DOHH2 (cell line): ENCODE measurements around the gene NYAP1.
A peak's percentile ranks its signal among the peaks of the same experiment; 100 is the strongest.

ENCODE experiments used
- H3F3A ChIP-seq: fragments of 200-600 bp; sonication (generic), shearing (Covaris generic); 2 replicates; pipeline ENCODE4 v1.6.0; 2016; ENCODE audit warnings: antibody characterized with exemption, mild to moderate bottlenecking; ENCODE audit not compliant: control insufficient read depth, insufficient read depth
- H3K27ac ChIP-seq: fragments of 200-600 bp; sonication (generic); 2 replicates; pipeline ENCODE4 v1.5.1; 2014; ENCODE audit warnings: low read depth, mild to moderate bottlenecking, low read length, moderate library complexity
- H3K27me3 ChIP-seq: fragments of 200-600 bp; sonication (generic); 2 replicates; pipeline ENCODE4 v1.6.1; 2014; ENCODE audit warnings: mild to moderate bottlenecking, low read length, mixed read lengths; ENCODE audit not compliant: control insufficient read depth
- H3K36me3 ChIP-seq: fragments of 200-600 bp; sonication (generic); 2 replicates; pipeline ENCODE4 v1.6.1; 2014; ENCODE audit warnings: mild to moderate bottlenecking, low read length, moderate library complexity, mixed read lengths; ENCODE audit not compliant: control insufficient read depth
- H3K4me1 ChIP-seq: fragments of 200-600 bp; sonication (generic); 2 replicates; pipeline ENCODE4 v1.6.1; 2014; ENCODE audit warnings: mild to moderate bottlenecking, low read length, mixed read lengths; ENCODE audit not compliant: control insufficient read depth
- H3K4me2 ChIP-seq: fragments of 200-600 bp; sonication (generic); 2 replicates; pipeline ENCODE4 v1.6.0; 2014; ENCODE audit warnings: mild to moderate bottlenecking, low read length, moderate library complexity
- H3K4me3 ChIP-seq: fragments of 200-600 bp; sonication (generic); 2 replicates; pipeline ENCODE4 v1.5.1; 2014; ENCODE audit warnings: mild to moderate bottlenecking, low read length, mixed read lengths
- H3K79me2 ChIP-seq: fragments of 200-600 bp; sonication (generic); 2 replicates; pipeline ENCODE4 v1.6.1; 2014; ENCODE audit warnings: mild to moderate bottlenecking, low read length, mixed read lengths; ENCODE audit not compliant: control insufficient read depth
- H3K9me2 ChIP-seq: fragments of 200-600 bp; sonication (generic); replicated peaks from 2 replicates; pipeline ENCODE4 v1.6.1; 2014; ENCODE audit warnings: mild to moderate bottlenecking, low read length, mixed read lengths; ENCODE audit not compliant: control insufficient read depth
- H3K9me3 ChIP-seq: fragments of 200-600 bp; sonication (generic); 2 replicates; pipeline ENCODE4 v1.6.1; 2014; ENCODE audit warnings: antibody characterized with exemption, low read length, mixed read lengths; ENCODE audit not compliant: control insufficient read depth, insufficient read depth
- H4K20me1 ChIP-seq: fragments of 200-600 bp; sonication (generic); 2 replicates; pipeline ENCODE4 v1.6.0; 2014; ENCODE audit warnings: low read depth, mild to moderate bottlenecking, antibody characterized with exemption, low read length, moderate library complexity; ENCODE audit not compliant: control insufficient read depth, insufficient read depth
- CTCF ChIP-seq: fragments of 200-600 bp; sonication (generic); IDR thresholded peaks from one replicate; pipeline ENCODE4 v1.5.1; 2014; ENCODE audit warnings: antibody characterized with exemption, mild to moderate bottlenecking, low read depth, low read length; ENCODE audit not compliant: poor library complexity, severe bottlenecking
- EZH2phosphoT487 ChIP-seq: fragments of 200-600 bp; sonication (generic); IDR thresholded peaks from 2 replicates; pipeline ENCODE4 v1.6.1; 2017; ENCODE audit warnings: borderline replicate concordance, mild to moderate bottlenecking, antibody characterized with exemption, low read length, moderate library complexity, mixed read lengths

Gene NYAP1

GRCh38 chr7:100490483-100491191 lies 6.9 kb downstream of the NYAP1 start:
- TF ChIP-seq EZH2phosphoT487 (no peak), CTCF (no peak)

GRCh38 chr7:100491192-100491578 lies 7.5 kb downstream of the NYAP1 start:
- TF ChIP-seq EZH2phosphoT487 (no peak), CTCF (no peak)
- Histone ChIP-seq H3K79me2 (no peaks in the 10 kb centered on the region), H3K4me1 (peaks cover 33% of the 10 kb centered on the region)

More at GRCh38 chr7:100490483-100491191, 6.9 kb downstream of the NYAP1 start:
- no peaks in the 10 kb centered on the region for H3F3A ChIP-seq
- H3K4me3 ChIP-seq: no peak overlapping the region
- peaks cover 52% of the 10 kb centered on the region for H3K27me3 ChIP-seq
- H3K9me3 ChIP-seq: no peaks in the 10 kb centered on the region
- H3K27ac ChIP-seq: no peak overlapping the region
- no peaks in the 10 kb centered on the region for H4K20me1 ChIP-seq
- peaks cover 33% of the 10 kb centered on the region for H3K4me1 ChIP-seq
- no peak overlapping the region for H3K4me2 ChIP-seq
- H3K9me2 ChIP-seq: no peaks in the 10 kb centered on the region
- H3K36me3 ChIP-seq: no peaks in the 10 kb centered on the region
- H3K79me2 ChIP-seq: no peaks in the 10 kb centered on the region

GRCh38 chr7:100492738-100493475 lies 9.2 kb downstream of the NYAP1 start:
- H3K4me2 ChIP-seq: peak overlapping the region; percentile 48

More at GRCh38 chr7:100491192-100491578, 7.5 kb downstream of the NYAP1 start:
- no peaks in the 10 kb centered on the region for H3K36me3 ChIP-seq
- no peaks in the 10 kb centered on the region for H3K9me3 ChIP-seq
- no peak overlapping the region for H3K4me2 ChIP-seq
- H4K20me1 ChIP-seq: no peaks in the 10 kb centered on the region
- no peak overlapping the region for H3K4me3 ChIP-seq
- H3K27me3 ChIP-seq: peaks cover 54% of the 10 kb centered on the region
- H3K9me2 ChIP-seq: no peaks in the 10 kb centered on the region
- no peak overlapping the region for H3K27ac ChIP-seq
- no peaks in the 10 kb centered on the region for H3F3A ChIP-seq

More at GRCh38 chr7:100492738-100493475, 9.2 kb downstream of the NYAP1 start:
- H3K79me2 ChIP-seq: no peaks in the 10 kb centered on the region
- peaks cover 25% of the 10 kb centered on the region for H3K4me1 ChIP-seq
- no peaks in the 10 kb centered on the region for H3K36me3 ChIP-seq
- H3K9me2 ChIP-seq: no peaks in the 10 kb centered on the region
- no peak; the same call in 1 of the 2 replicates for TF ChIP-seq EZH2phosphoT487
- H3F3A ChIP-seq: no peaks in the 10 kb centered on the region
- no peak overlapping the region for H3K27ac ChIP-seq
- peak overlapping the region; percentile 47 for H3K4me3 ChIP-seq
- no peaks in the 10 kb centered on the region for H4K20me1 ChIP-seq
- peaks cover 63% of the 10 kb centered on the region for H3K27me3 ChIP-seq
- H3K9me3 ChIP-seq: no peaks in the 10 kb centered on the region
